ENCODE results near the gene SPDYC. TPM values are rescaled to one million over a fixed set of nuclear protein-coding genes. Genes with fewer than 3 reads are reported as not detected.

Gene SPDYC
- total and polyA plus RNA-seq, 9 of the 15 experiments (the other 6 are each of a cell fraction or from before 2014, with no cell fraction given), result 4.4 to 18.8 (median 9.2) TPM

GRCh38 chr11:65169164-65169641 is 830 bp upstream of the SPDYC start (continued):
- TF ChIP-seq TFAP4 (CRISPR knock-in tag; IDR thresholded peaks at IDR 0.05; ENCODE audit: borderline replicate concordance) (peak; percentile 97), SMARCA4 (IDR thresholded peaks at IDR 0.05) (peak; percentile 60), MBD2 (IDR thresholded peaks at IDR 0.05; ENCODE audit: borderline replicate concordance, low read depth) (no peak), PCBP1 (IDR thresholded peaks at IDR 0.05; ENCODE audit: low read depth, low read length, poor library complexity, severe bottlenecking) (no peak), STAT5A (IDR thresholded peaks at IDR 0.05; ENCODE audit: borderline replicate concordance, low read length) (peak; percentile 71), ZHX1 (conservative IDR thresholded peaks at IDR 0.05; ENCODE audit: low read length) (no peak), FOXA1 (IDR thresholded peaks at IDR 0.05; ENCODE audit: borderline replicate concordance) (no peak), BCOR (IDR thresholded peaks at IDR 0.05) (peak; percentile 63; the same call in 1 of the 2 replicates), ZKSCAN8 (CRISPR knock-in tag; IDR thresholded peaks at IDR 0.05) (no peak), ZBED1 (IDR thresholded peaks at IDR 0.05) (no peak), MAX (CRISPR knock-in tag; IDR thresholded peaks at IDR 0.05) (peak; percentile 62), HDAC3 (IDR thresholded peaks at IDR 0.05; ENCODE audit: borderline replicate concordance, partially characterized antibody) (peak; percentile 60), NR3C1 (CRISPR knock-in tag; IDR thresholded peaks at IDR 0.05) (no peak), FOXP1 (CRISPR knock-in tag; IDR thresholded peaks at IDR 0.05) (0 out of 2 replicates have a peak, but pooled peaks have one; percentile 29), EP400 (IDR thresholded peaks at IDR 0.05) (peak; percentile 14; the same call in 1 of the 2 replicates), ZNF282 (CRISPR knock-in tag; IDR thresholded peaks at IDR 0.05) (no peak), SLC30A9 (CRISPR knock-in tag; IDR thresholded peaks at IDR 0.05) (no peak), AFF4 (CRISPR knock-in tag; IDR thresholded peaks at IDR 0.05) (0 out of 2 replicates have a peak, but pooled peaks have one; percentile 8), RBM15 (IDR thresholded peaks at IDR 0.05; ENCODE audit: insufficient read depth, low read length) (no peak), OTX1 (CRISPR knock-in tag; IDR thresholded peaks at IDR 0.05) (no peak), ZC3H4 (CRISPR knock-in tag; IDR thresholded peaks at IDR 0.05; ENCODE audit: borderline replicate concordance) (no peak), SIN3B (IDR thresholded peaks at IDR 0.05; ENCODE audit: low read depth) (no peak), ELF4 (CRISPR knock-in tag; IDR thresholded peaks at IDR 0.05) (no peak), PHB (CRISPR knock-in tag; IDR thresholded peaks at IDR 0.05) (no peak), NR2F6 (CRISPR knock-in tag; IDR thresholded peaks at IDR 0.05) (no peak)
